PC-9 (cell line): ENCODE results near the gene CDK5RAP2. TPM values are rescaled to one million over a fixed set of nuclear protein-coding genes. Genes with fewer than 3 reads are reported as not detected.

Experiments used
- BruUV-seq: library from RNA; stranded (reverse); fragments of 400-500 nt; replicated peaks from 2 replicates; lab custom pipeline; 2021; lab: Mats Ljungman, UMichigan
- CTCF ChIA-PET: fragments of 300-600 bp; sonication (Branson Sonifier 250); formaldehyde crosslinking; loops from one replicate; lab custom pipeline; 2022; ENCODE audit warnings: antibody characterized with exemption; lab: Charles Lee
- POLR2A ChIA-PET: fragments of 300-600 bp; sonication (Branson Sonifier 250); formaldehyde crosslinking; loops from one replicate; lab custom pipeline; 2022; ENCODE audit warnings: antibody characterized with exemption; ENCODE audit not compliant: unreplicated experiment; lab: Charles Lee
- DNase-seq, 2 experiments: peaks; one replicate each; pipeline versions ENCODE4 v3.0.0 to v3.0.0-alpha.2; 2015 to 2022; ENCODE audit warnings: mixed read lengths in 1 of 2
- H2AFZ ChIP-seq: fragments of 200-600 bp; sonication (generic); 2 replicates; pipeline ENCODE4 v1.8.1; 2017; ENCODE audit warnings: antibody characterized with exemption
- H3F3A ChIP-seq: fragments of 200-600 bp; sonication (generic); 2 replicates; pipeline ENCODE4 v1.8.1; 2017; ENCODE audit warnings: antibody characterized with exemption, mild to moderate bottlenecking, low read depth; ENCODE audit not compliant: insufficient read depth
- H3K27ac ChIP-seq: fragments of 200-600 bp; sonication (generic); 2 replicates; pipeline ENCODE4 v1.6.1; 2016; ENCODE audit warnings: mixed run types
- H3K27me3 ChIP-seq: fragments of 200-600 bp; sonication (generic); 2 replicates; pipeline ENCODE4 v1.6.1; 2016; ENCODE audit warnings: low read depth, mixed run types; ENCODE audit not compliant: insufficient read depth
- H3K36me3 ChIP-seq: fragments of 200-600 bp; sonication (generic); 2 replicates; pipeline ENCODE4 v1.6.1; 2016; ENCODE audit warnings: low read depth, mixed run types
- H3K4me1 ChIP-seq: fragments of 200-600 bp; sonication (generic); replicated peaks from 2 replicates; pipeline ENCODE4 v1.6.1; 2016; ENCODE audit warnings: mixed run types; ENCODE audit not compliant: insufficient read depth
- H3K4me2 ChIP-seq: fragments of 200-600 bp; sonication (generic); 2 replicates; pipeline ENCODE4 v1.6.1; 2017; ENCODE audit warnings: mixed run types
- H3K4me3 ChIP-seq: fragments of 200-600 bp; sonication (generic); 2 replicates; pipeline ENCODE4 v1.6.1; 2016; ENCODE audit warnings: mixed run types
- H3K79me2 ChIP-seq: fragments of 200-600 bp; sonication (generic); 2 replicates; pipeline ENCODE4 v1.6.1; 2017; ENCODE audit warnings: low read depth, mixed run types
- H3K9me2 ChIP-seq: fragments of 200-600 bp; sonication (generic); 2 replicates; pipeline ENCODE4 v1.8.1; 2017; ENCODE audit warnings: mild to moderate bottlenecking; ENCODE audit not compliant: insufficient read depth
- H3K9me3 ChIP-seq: fragments of 200-600 bp; sonication (generic); 2 replicates; pipeline ENCODE4 v1.8.1; 2016; ENCODE audit warnings: low read depth; ENCODE audit not compliant: insufficient read depth
- H4K20me1 ChIP-seq: fragments of 200-600 bp; sonication (generic); 2 replicates; pipeline ENCODE4 v1.8.1; 2017; ENCODE audit not compliant: insufficient read depth
- EZH2 ChIP-seq: fragments of 200-600 bp; sonication (generic); IDR thresholded peaks from 2 replicates; pipeline ENCODE4 v1.8.0; 2017; ENCODE audit warnings: antibody characterized with exemption, low read depth
- intact Hi-C: fragments of 100-400 bp; cut with micrococcal nuclease; formaldehyde crosslinking; loops from one replicate; pipeline ENCODE4 v1.10.0; 2022; ENCODE audit not compliant: unreplicated experiment
- total RNA-seq: library from RNA; stranded (reverse); gene quantifications from 2 replicates; pipeline ENCODE4 v1.2.3, GENCODE V29; 2021
- TF ChIP-seq, protein P1 (sequence below): fragments of 200-600 bp; sonication (generic); conservative IDR thresholded peaks from 2 replicates; pipeline ENCODE4 v1.6.1; 2017; ENCODE audit warnings: mixed run types, antibody characterized with exemption, mild to moderate bottlenecking, moderate library complexity

Gene CDK5RAP2
- total RNA-seq, 1 experiment from 2014 or later: 113 TPM

DNA sequence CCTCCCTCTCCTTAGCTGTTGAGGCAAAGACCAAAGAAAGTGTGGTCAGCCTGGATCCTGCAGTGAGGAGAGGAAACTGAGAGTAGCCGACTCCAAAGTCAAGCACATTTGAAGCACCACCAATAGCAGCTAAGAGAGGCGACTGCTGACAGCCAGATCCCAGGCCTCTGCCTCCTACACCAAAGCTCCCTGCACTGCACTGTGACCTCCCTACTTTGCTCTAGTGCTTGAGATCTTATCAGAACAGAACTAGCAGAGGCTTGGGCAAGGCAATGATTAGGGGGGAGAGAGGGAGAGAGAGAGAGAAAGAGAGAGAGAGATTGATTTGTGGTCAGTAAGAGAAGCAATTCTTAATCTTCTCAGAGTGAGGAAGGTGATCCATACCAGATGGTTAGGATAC, 216.3 kb downstream of the CDK5RAP2 start:
- no peaks in the 10 kb centered on the region for H3K27me3 ChIP-seq
- 0 out of 2 replicates have a peak, but pooled peaks cover 6% of the 10 kb centered on the region for H3K4me1 ChIP-seq
- H3F3A ChIP-seq: no peaks in the 10 kb centered on the region
- H2AFZ ChIP-seq: no peak overlapping the region
- no TSS peak for BruUV-seq
- H3K9me3 ChIP-seq: no peaks in the 10 kb centered on the region
- no peak overlapping the region for H3K4me2 ChIP-seq
- ChIA-PET CTCF (no interaction called here), POLR2A (no interaction called here)
- no peak overlapping the region for H3K4me3 ChIP-seq
- no peaks in the 10 kb centered on the region for H3K36me3 ChIP-seq
- no peak for DNase-seq
- H3K27ac ChIP-seq: no peak overlapping the region
- no peaks in the 10 kb centered on the region for H4K20me1 ChIP-seq
- intact Hi-C loops: no loop called here
- TF ChIP-seq, protein P1, sequence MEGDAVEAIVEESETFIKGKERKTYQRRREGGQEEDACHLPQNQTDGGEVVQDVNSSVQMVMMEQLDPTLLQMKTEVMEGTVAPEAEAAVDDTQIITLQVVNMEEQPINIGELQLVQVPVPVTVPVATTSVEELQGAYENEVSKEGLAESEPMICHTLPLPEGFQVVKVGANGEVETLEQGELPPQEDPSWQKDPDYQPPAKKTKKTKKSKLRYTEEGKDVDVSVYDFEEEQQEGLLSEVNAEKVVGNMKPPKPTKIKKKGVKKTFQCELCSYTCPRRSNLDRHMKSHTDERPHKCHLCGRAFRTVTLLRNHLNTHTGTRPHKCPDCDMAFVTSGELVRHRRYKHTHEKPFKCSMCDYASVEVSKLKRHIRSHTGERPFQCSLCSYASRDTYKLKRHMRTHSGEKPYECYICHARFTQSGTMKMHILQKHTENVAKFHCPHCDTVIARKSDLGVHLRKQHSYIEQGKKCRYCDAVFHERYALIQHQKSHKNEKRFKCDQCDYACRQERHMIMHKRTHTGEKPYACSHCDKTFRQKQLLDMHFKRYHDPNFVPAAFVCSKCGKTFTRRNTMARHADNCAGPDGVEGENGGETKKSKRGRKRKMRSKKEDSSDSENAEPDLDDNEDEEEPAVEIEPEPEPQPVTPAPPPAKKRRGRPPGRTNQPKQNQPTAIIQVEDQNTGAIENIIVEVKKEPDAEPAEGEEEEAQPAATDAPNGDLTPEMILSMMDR: no peak
- TF ChIP-seq EZH2: no peak
- H3K9me2 ChIP-seq: no peaks in the 10 kb centered on the region
- no peaks in the 10 kb centered on the region for H3K79me2 ChIP-seq

DNA sequence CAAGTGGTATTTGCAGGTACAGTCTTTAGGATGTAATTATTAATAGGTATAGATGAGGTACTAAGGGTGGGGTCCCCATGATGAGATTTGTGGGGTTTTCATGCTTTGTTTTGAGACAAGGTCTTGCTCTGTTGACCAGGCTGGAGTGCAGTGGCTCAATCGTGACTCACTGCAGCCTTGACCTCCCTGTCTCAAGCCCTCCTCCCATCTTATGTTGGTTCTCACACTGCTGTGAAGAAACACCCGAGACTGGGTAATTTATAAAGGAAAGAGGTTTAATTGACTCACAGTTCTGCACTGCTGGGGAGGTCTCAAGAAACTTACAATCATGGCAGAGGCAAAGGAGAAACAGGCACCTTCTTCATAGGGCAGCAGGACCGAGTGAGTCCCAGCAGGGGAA, 217.5 kb downstream of the CDK5RAP2 start:
- no TSS peak for BruUV-seq
- Histone ChIP-seq H4K20me1 (no peaks in the 10 kb centered on the region), H3K79me2 (no peaks in the 10 kb centered on the region), H3K9me3 (no peaks in the 10 kb centered on the region), H3K27me3 (no peaks in the 10 kb centered on the region), H3K27ac (no peak overlapping the region), H3K36me3 (no peaks in the 10 kb centered on the region), H3K4me2 (no peak overlapping the region), H2AFZ (no peak overlapping the region), H3K9me2 (no peaks in the 10 kb centered on the region), H3K4me1 (0 out of 2 replicates have a peak, but pooled peaks cover 6% of the 10 kb centered on the region), H3F3A (no peaks in the 10 kb centered on the region), H3K4me3 (no peak overlapping the region)
- DNase-seq: no peak
- CTCF ChIA-PET: no interaction called here
- TF ChIP-seq, protein P1: no peak
- TF ChIP-seq EZH2: no peak
- POLR2A ChIA-PET: no interaction called here
- intact Hi-C loops: no loop called here

DNA sequence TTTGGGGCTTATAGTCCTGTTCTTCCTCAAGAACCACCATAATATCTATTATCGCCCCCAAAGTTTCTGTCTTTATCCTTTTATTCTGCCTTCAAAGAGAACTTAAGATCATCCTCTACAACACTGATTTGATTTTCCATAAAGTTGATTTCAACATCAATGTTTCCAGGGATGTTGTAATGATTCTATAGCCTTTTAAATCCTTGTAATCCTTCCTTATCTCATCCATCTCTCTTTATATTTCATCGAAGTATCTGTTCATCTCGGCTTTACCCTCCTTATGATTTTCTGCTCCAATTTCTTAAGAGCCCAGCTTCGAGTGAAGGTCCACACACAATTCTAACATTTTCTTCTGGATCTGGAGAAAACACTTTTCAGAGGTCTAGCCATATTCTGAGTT, 218.4 kb downstream of the CDK5RAP2 start:
- BruUV-seq: no TSS peak
- no peak overlapping the region for H2AFZ ChIP-seq
- no peaks in the 10 kb centered on the region for H3K9me3 ChIP-seq
- no peaks in the 10 kb centered on the region for H3K36me3 ChIP-seq
- no peak overlapping the region for H3K4me3 ChIP-seq
- H4K20me1 ChIP-seq: no peaks in the 10 kb centered on the region
- H3K9me2 ChIP-seq: no peaks in the 10 kb centered on the region
- ChIA-PET CTCF (no interaction called here), POLR2A (no interaction called here)
- H3K79me2 ChIP-seq: no peaks in the 10 kb centered on the region
- DNase-seq: no peak
- TF ChIP-seq EZH2: no peak
- TF ChIP-seq, protein P1: no peak
- intact Hi-C loops: no loop called here
- no peak overlapping the region for H3K27ac ChIP-seq
- H3F3A ChIP-seq: no peaks in the 10 kb centered on the region
- H3K4me1 ChIP-seq: 0 out of 2 replicates have a peak, but pooled peaks cover 1% of the 10 kb centered on the region
- H3K4me2 ChIP-seq: no peak overlapping the region
- no peaks in the 10 kb centered on the region for H3K27me3 ChIP-seq
